Adrenal gland (tissue), 12 donors: ENCODE results near the gene LUC7L3. TPM values are rescaled to one million over a fixed set of nuclear protein-coding genes. Genes with fewer than 3 reads are reported as not detected.

ENCODE experiments used
- DNase-seq, 7 donors: peaks; one replicate each; pipeline ENCODE4 v3.0.0-alpha.2; 2019 to 2020
- H3K27ac ChIP-seq, 5 donors: fragments of 200-600 bp; sonication (generic) in 4 of 5; 1 replicate in 3 of 5; 2 replicates in 2 of 5; pipeline versions ENCODE4 v1.5.1 to v1.8.0; 2016 to 2020; ENCODE audit warnings: mild to moderate bottlenecking in 1 of 5
- H3K27me3 ChIP-seq: fragments of 200-600 bp; 2 replicates; pipeline ENCODE4 v1.8.0; 2021
- H3K36me3 ChIP-seq, 2 donors: fragments of 200-600 bp; replicated peaks in 1 of 2; 1 replicate in 1 of 2; 2 replicates in 1 of 2; pipeline versions ENCODE4 v1.5.1 to v1.8.0; 2018 to 2022
- H3K4me1 ChIP-seq, 2 donors: fragments of 200-600 bp; replicated peaks in 1 of 2; 1 replicate in 1 of 2; 2 replicates in 1 of 2; pipeline versions ENCODE4 v1.5.1 to v1.8.0; 2018 to 2021
- H3K4me3 ChIP-seq, 4 donors: fragments of 200-600 bp; sonication (generic) in 3 of 4; one replicate each; pipeline ENCODE4 v1.5.1; 2016 to 2018
- H3K9me3 ChIP-seq, 3 donors: fragments of 200-600 bp; sonication (generic) in 1 of 3; replicated peaks in 1 of 3; 1 replicate in 2 of 3; 2 replicates in 1 of 3; pipeline versions ENCODE4 v1.5.1 to v1.8.0; 2016 to 2021
- CTCF ChIP-seq, 6 experiments: fragments of 450-650 bp in 4 of 6; fragments of 200-600 bp in 2 of 6; sonication (generic) in 1 of 6; IDR thresholded peaks; 1 replicate in 5 of 6; 2 replicates in 1 of 6; pipeline versions ENCODE4 v1.5.1 to v1.8.0; 2016 to 2021; ENCODE audit warnings: antibody characterized with exemption in 6 of 6, mild to moderate bottlenecking in 2 of 6, moderate library complexity in 1 of 6
- POLR2A ChIP-seq, 2 donors: fragments of 450-650 bp; IDR thresholded peaks; one replicate each; pipeline ENCODE4 v1.6.1; 2017; ENCODE audit warnings: antibody characterized with exemption in 2 of 2, mild to moderate bottlenecking in 2 of 2, moderate library complexity in 1 of 2
- WGBS, 4 donors: extraction: QIAGEN DNeasy Blood & Tissue Kit in 2 of 4; methylation state at CpG; one replicate each; pipeline versions ENCODE4 v1.1.5 to v1.1.7; 2013 to 2017; 5-methylcytosine and 5-hydroxymethylcytosine counted together
- intact Hi-C, 2 donors: fragments of 100-400 bp; cut with DNase I; formaldehyde crosslinking; loops; one replicate each; pipeline versions ENCODE4 v1.14.1 to v1.15.0; 2022 to 2023
- polyA plus RNA-seq, 3 donors: library from polyadenylated mRNA; stranded (reverse); fragments of 200-250 nt in 2 of 3; fragments of 350-450 nt in 1 of 3; fragmentation: Illumina TruSeq in 1 of 3; extraction: RNeasy Lipid Tissue Mini Kit (QIAGEN cat#74804) in 1 of 3; gene quantifications; one replicate each; pipeline ENCODE4 v1.2.3, GENCODE V29; 2013 to 2014
- total RNA-seq, 9 donors: library from RNA; depleted of rRNA in 4 of 9; stranded (reverse); fragments of >200 nt in 4 of 9; fragments of 120-200 nt in 1 of 9; fragmentation: NEBNext Ultra II Directional in 1 of 9; extraction: Animal tissue kit (Norgen Biotek cat#: 25700) in 1 of 9; gene quantifications; one replicate each; pipeline versions ENCODE4 v1.1.0 to v1.2.4, GENCODE V29; 2013 to 2023
- donor health status: healthy with polysubstance abuse.
- donor health status: Bipolar disorder and iron deficiency.
- donor health status: DM: yes; HTN: yes; CAD: no.
- donor health status: DM: no; HTN: no; CAD: no.
- donor health status: DM: no; HTN: no; CAD: no.
- donor health status: DM: yes; HTN: yes; CAD: no.

The LUC7L3 gene
- total and polyA plus RNA-seq, 12 donors = 16.1 to 248 (median 89.2) TPM

- 64 to 76% (median 69%) methylated on average over 6 of the region's 6 CpGs for WGBS, 4 donors
- Histone ChIP-seq H3K9me3 (no peaks in the 10 kb centered on the region), H3K27ac (no peak overlapping the region), H3K4me1 (no peaks in the 10 kb centered on the region), H3K4me3 (no peak overlapping the region), H3K36me3 (no peaks in the 10 kb centered on the region), H3K27me3 (no peaks in the 10 kb centered on the region)
- peak in 1 of 7 donors; percentile 53 for DNase-seq
- TF ChIP-seq CTCF (IDR thresholded peaks at IDR 0.05) (no peak), POLR2A (IDR thresholded peaks at IDR 0.05) (no peak)
- intact Hi-C loops = no loop called here
Measured at GRCh38 chr17:50790618-50791017, 71.2 kb downstream of the LUC7L3 start.

GRCh38 chr17:50792132-50792531, 72.7 kb downstream of the LUC7L3 start:
- 87 to 100% (median 94%) methylated on average over 7 of the region's 7 CpGs for WGBS, 4 donors
- Histone ChIP-seq H3K27me3 (no peaks in the 10 kb centered on the region), H3K27ac (no peak overlapping the region), H3K4me3 (no peak overlapping the region), H3K4me1 (no peaks in the 10 kb centered on the region), H3K36me3 (no peaks in the 10 kb centered on the region), H3K9me3 (no peaks in the 10 kb centered on the region)
- no peak for DNase-seq
- intact Hi-C loops = no loop called here
- TF ChIP-seq CTCF (IDR thresholded peaks at IDR 0.05) (no peak), POLR2A (IDR thresholded peaks at IDR 0.05) (no peak)

GRCh38 chr17:50793007-50793406, 73.6 kb downstream of the LUC7L3 start:
- Histone ChIP-seq H3K4me1 (no peaks in the 10 kb centered on the region), H3K9me3 (no peaks in the 10 kb centered on the region), H3K27ac (no peak overlapping the region), H3K4me3 (no peak overlapping the region), H3K27me3 (no peaks in the 10 kb centered on the region), H3K36me3 (no peaks in the 10 kb centered on the region)
- 88 to 93% (median 90%) methylated on average over 7 to 8 of the region's 8 CpGs for WGBS, 4 donors
- no peak for DNase-seq
- intact Hi-C loops = no loop called here
- TF ChIP-seq POLR2A (IDR thresholded peaks at IDR 0.05) = no peak
- no peak for TF ChIP-seq CTCF (IDR thresholded peaks at IDR 0.05)

GRCh38 chr17:50794361-50794760, 75.0 kb downstream of the LUC7L3 start:
- no peak for DNase-seq
- Histone ChIP-seq H3K9me3 (no peaks in the 10 kb centered on the region), H3K36me3 (no peaks in the 10 kb centered on the region), H3K4me3 (no peak overlapping the region), H3K27ac (no peak overlapping the region), H3K27me3 (no peaks in the 10 kb centered on the region), H3K4me1 (no peaks in the 10 kb centered on the region)
- 86 to 96% (median 93%) methylated on average over 6 of the region's 6 CpGs for WGBS, 4 donors
- intact Hi-C loops = no loop called here
- TF ChIP-seq POLR2A (IDR thresholded peaks at IDR 0.05) (no peak), CTCF (IDR thresholded peaks at IDR 0.05) (no peak)
